Measurements from ENCODE around the gene NOL4L.

NOL4L gene

GRCh38 chr20:32572271-32572968 lies 12.7 kb downstream of the NOL4L start:
- no peak overlapping the region for H3K4me3 ChIP-seq (ENCODE audit: low read depth, low read length, poor library complexity, severe bottlenecking)
- H3K4me2 ChIP-seq (ENCODE audit: low read length), result no peak overlapping the region
- no peaks in the 10 kb centered on the region for H4K20me1 ChIP-seq (ENCODE audit: insufficient read depth, low read length)
- H3K9ac ChIP-seq (ENCODE audit: low read length), result no peak overlapping the region
- H3K9me3 ChIP-seq (ENCODE audit: low read length), result no peaks in the 10 kb centered on the region
- H3F3A ChIP-seq (ENCODE audit: insufficient read depth, low read length), result no peaks in the 10 kb centered on the region
- peaks cover 19% of the 10 kb centered on the region; the same call in 1 of the 2 replicates for H3K27me3 ChIP-seq (ENCODE audit: insufficient read depth, low read length)
- no peaks in the 10 kb centered on the region for H3K36me3 ChIP-seq (ENCODE audit: insufficient read depth, low read length)
- no peak for TF ChIP-seq EZH2 (IDR thresholded peaks at IDR 0.05; ENCODE audit: borderline replicate concordance, low read length)
- TF ChIP-seq, protein P1, sequence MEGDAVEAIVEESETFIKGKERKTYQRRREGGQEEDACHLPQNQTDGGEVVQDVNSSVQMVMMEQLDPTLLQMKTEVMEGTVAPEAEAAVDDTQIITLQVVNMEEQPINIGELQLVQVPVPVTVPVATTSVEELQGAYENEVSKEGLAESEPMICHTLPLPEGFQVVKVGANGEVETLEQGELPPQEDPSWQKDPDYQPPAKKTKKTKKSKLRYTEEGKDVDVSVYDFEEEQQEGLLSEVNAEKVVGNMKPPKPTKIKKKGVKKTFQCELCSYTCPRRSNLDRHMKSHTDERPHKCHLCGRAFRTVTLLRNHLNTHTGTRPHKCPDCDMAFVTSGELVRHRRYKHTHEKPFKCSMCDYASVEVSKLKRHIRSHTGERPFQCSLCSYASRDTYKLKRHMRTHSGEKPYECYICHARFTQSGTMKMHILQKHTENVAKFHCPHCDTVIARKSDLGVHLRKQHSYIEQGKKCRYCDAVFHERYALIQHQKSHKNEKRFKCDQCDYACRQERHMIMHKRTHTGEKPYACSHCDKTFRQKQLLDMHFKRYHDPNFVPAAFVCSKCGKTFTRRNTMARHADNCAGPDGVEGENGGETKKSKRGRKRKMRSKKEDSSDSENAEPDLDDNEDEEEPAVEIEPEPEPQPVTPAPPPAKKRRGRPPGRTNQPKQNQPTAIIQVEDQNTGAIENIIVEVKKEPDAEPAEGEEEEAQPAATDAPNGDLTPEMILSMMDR (IDR thresholded peaks at IDR 0.05; ENCODE audit: low read length), result no peak
- no peak overlapping the region for H2AFZ ChIP-seq (ENCODE audit: low read length)
- no peaks in the 10 kb centered on the region for H3K79me2 ChIP-seq (ENCODE audit: insufficient read depth, low read length)
- no peak overlapping the region for H3K27ac ChIP-seq (ENCODE audit: low read depth, low read length, poor library complexity, severe bottlenecking)
- H3K4me1 ChIP-seq (ENCODE audit: insufficient read depth, low read length, severe bottlenecking), result no peaks in the 10 kb centered on the region
- no peaks in the 10 kb centered on the region for H3K9me2 ChIP-seq (ENCODE audit: low read depth, low read length)

GRCh38 chr20:32571566-32571965 lies 13.6 kb downstream of the NOL4L start:
- H3K9me2 ChIP-seq (ENCODE audit: low read depth, low read length), result no peaks in the 10 kb centered on the region
- TF ChIP-seq EZH2 (IDR thresholded peaks at IDR 0.05; ENCODE audit: borderline replicate concordance, low read length), result no peak
- TF ChIP-seq, protein P1 (IDR thresholded peaks at IDR 0.05; ENCODE audit: low read length), result no peak
- no peaks in the 10 kb centered on the region for H3F3A ChIP-seq (ENCODE audit: insufficient read depth, low read length)
- no peak overlapping the region for H2AFZ ChIP-seq (ENCODE audit: low read length)
- no peak overlapping the region for H3K9ac ChIP-seq (ENCODE audit: low read length)
- H3K36me3 ChIP-seq (ENCODE audit: insufficient read depth, low read length), result no peaks in the 10 kb centered on the region
- no peak overlapping the region for H3K4me3 ChIP-seq (ENCODE audit: low read depth, low read length, poor library complexity, severe bottlenecking)
- no peaks in the 10 kb centered on the region for H3K79me2 ChIP-seq (ENCODE audit: insufficient read depth, low read length)
- H4K20me1 ChIP-seq (ENCODE audit: insufficient read depth, low read length), result no peaks in the 10 kb centered on the region
- H3K4me2 ChIP-seq (ENCODE audit: low read length), result no peak overlapping the region
- no peaks in the 10 kb centered on the region for H3K9me3 ChIP-seq (ENCODE audit: low read length)
- H3K27me3 ChIP-seq (ENCODE audit: insufficient read depth, low read length), result peaks cover 18% of the 10 kb centered on the region; the same call in 1 of the 2 replicates
- H3K27ac ChIP-seq (ENCODE audit: low read depth, low read length, poor library complexity, severe bottlenecking), result no peak overlapping the region
- H3K4me1 ChIP-seq (ENCODE audit: insufficient read depth, low read length, severe bottlenecking), result no peaks in the 10 kb centered on the region

- Histone ChIP-seq H3K4me3 (ENCODE audit: low read depth, low read length, poor library complexity, severe bottlenecking) (no peak overlapping the region), H3K27me3 (ENCODE audit: insufficient read depth, low read length) (peaks cover 12% of the 10 kb centered on the region; the same call in 1 of the 2 replicates), H3K4me2 (ENCODE audit: low read length) (no peak overlapping the region), H3K9me2 (ENCODE audit: low read depth, low read length) (no peaks in the 10 kb centered on the region), H3F3A (ENCODE audit: insufficient read depth, low read length) (no peaks in the 10 kb centered on the region), H3K9me3 (ENCODE audit: low read length) (no peaks in the 10 kb centered on the region), H2AFZ (ENCODE audit: low read length) (no peak overlapping the region), H3K4me1 (ENCODE audit: insufficient read depth, low read length, severe bottlenecking) (no peaks in the 10 kb centered on the region), H3K79me2 (ENCODE audit: insufficient read depth, low read length) (no peaks in the 10 kb centered on the region), H4K20me1 (ENCODE audit: insufficient read depth, low read length) (no peaks in the 10 kb centered on the region), H3K27ac (ENCODE audit: low read depth, low read length, poor library complexity, severe bottlenecking) (no peak overlapping the region), H3K36me3 (ENCODE audit: insufficient read depth, low read length) (no peaks in the 10 kb centered on the region), H3K9ac (ENCODE audit: low read length) (no peak overlapping the region)
- TF ChIP-seq EZH2 (IDR thresholded peaks at IDR 0.05; ENCODE audit: borderline replicate concordance, low read length), result no peak
- TF ChIP-seq, protein P1 (IDR thresholded peaks at IDR 0.05; ENCODE audit: low read length), result no peak
Measured at GRCh38 chr20:32570401-32571190, 14.5 kb downstream of the NOL4L start.
